Ishikawa (cell line): ENCODE data around the gene GGACT.

ENCODE experiments used
- CEBPB ChIP-seq: IDR thresholded peaks from 2 replicates; pipeline ENCODE4 v1.6.1; 2012
- CREB1 ChIP-seq: IDR thresholded peaks from 2 replicates; pipeline ENCODE4 v1.6.1; 2012; ENCODE audit warnings: low read depth
- EGR1 ChIP-seq: IDR thresholded peaks from 2 replicates; pipeline ENCODE4 v1.6.1; 2012
- EP300 ChIP-seq: IDR thresholded peaks from 2 replicates; pipeline ENCODE4 v1.6.1; 2012; ENCODE audit warnings: borderline replicate concordance
- FOXM1 ChIP-seq: IDR thresholded peaks from 2 replicates; pipeline ENCODE4 v1.6.1; 2012; ENCODE audit warnings: low read depth, borderline replicate concordance
- NFIC ChIP-seq: IDR thresholded peaks from 2 replicates; pipeline ENCODE4 v1.6.1; 2012
- RAD21 ChIP-seq: IDR thresholded peaks from 2 replicates; pipeline ENCODE4 v1.6.1; 2012; ENCODE audit warnings: low read depth
- TAF1 ChIP-seq: IDR thresholded peaks from 2 replicates; pipeline ENCODE4 v1.6.1; 2012; ENCODE audit warnings: low read depth, mild to moderate bottlenecking
- TCF12 ChIP-seq: IDR thresholded peaks from 2 replicates; pipeline ENCODE4 v1.6.1; 2012; ENCODE audit warnings: low read depth
- TEAD4 ChIP-seq: IDR thresholded peaks from 2 replicates; pipeline ENCODE4 v1.6.1; 2012
- YY1 ChIP-seq: IDR thresholded peaks from 2 replicates; pipeline ENCODE4 v1.6.1; 2012; ENCODE audit warnings: low read depth
- ZBTB7A ChIP-seq: IDR thresholded peaks from 2 replicates; pipeline ENCODE4 v1.6.1; 2012; ENCODE audit warnings: low read depth
- TF ChIP-seq, protein P1 (sequence below): IDR thresholded peaks from 2 replicates; pipeline ENCODE4 v1.6.1; 2012
- TF ChIP-seq, protein P2 (sequence below): IDR thresholded peaks from 2 replicates; pipeline ENCODE4 v1.6.1; 2012; ENCODE audit warnings: low read depth, mild to moderate bottlenecking
- TF ChIP-seq, protein P3 (sequence below): IDR thresholded peaks from 2 replicates; pipeline ENCODE4 v1.6.1; 2012

Gene GGACT

DNA sequence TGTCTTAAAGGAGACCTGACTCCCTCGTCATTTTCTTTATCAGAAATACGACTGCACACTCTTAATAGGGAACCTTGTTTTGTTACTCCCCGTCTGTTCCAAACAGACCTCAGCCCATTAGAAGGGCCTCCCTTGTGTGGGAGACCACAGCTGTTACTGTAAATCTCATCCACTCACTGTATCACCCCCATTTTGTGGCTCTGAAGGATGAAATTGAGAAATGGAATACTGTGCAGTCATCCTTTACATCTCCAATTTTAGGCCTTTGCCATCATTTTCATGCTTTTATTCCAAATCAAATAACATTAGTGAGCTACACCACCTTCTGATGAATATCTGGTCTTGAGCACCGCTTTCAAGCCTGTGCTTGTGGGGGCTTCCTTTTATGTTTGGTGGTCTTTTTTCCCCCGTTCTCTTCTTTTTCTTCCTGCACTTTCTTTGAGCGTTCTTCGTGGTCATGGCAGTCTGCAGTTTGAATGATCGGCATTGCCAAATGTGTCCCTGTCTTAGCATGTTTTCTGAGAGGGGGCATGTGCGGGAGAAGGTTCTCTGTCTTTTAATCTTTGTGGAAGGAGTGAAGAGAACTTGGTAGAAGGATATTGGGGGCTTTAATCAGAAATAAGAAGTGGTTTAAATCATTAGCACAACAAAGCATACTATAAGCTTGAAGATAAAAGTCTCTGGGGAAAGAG lies 65.8 kb downstream of the GGACT start:
- TF ChIP-seq NFIC (no peak), TEAD4 (no peak), RAD21 (no peak), FOXM1 (no peak), EP300 (no peak), YY1 (no peak), TCF12 (no peak), CEBPB (no peak), TAF1 (no peak), EGR1 (no peak), CREB1 (no peak), ZBTB7A (no peak)
- TF ChIP-seq, protein P1, sequence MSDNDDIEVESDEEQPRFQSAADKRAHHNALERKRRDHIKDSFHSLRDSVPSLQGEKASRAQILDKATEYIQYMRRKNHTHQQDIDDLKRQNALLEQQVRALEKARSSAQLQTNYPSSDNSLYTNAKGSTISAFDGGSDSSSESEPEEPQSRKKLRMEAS, result no peak
- TF ChIP-seq, protein P2, sequence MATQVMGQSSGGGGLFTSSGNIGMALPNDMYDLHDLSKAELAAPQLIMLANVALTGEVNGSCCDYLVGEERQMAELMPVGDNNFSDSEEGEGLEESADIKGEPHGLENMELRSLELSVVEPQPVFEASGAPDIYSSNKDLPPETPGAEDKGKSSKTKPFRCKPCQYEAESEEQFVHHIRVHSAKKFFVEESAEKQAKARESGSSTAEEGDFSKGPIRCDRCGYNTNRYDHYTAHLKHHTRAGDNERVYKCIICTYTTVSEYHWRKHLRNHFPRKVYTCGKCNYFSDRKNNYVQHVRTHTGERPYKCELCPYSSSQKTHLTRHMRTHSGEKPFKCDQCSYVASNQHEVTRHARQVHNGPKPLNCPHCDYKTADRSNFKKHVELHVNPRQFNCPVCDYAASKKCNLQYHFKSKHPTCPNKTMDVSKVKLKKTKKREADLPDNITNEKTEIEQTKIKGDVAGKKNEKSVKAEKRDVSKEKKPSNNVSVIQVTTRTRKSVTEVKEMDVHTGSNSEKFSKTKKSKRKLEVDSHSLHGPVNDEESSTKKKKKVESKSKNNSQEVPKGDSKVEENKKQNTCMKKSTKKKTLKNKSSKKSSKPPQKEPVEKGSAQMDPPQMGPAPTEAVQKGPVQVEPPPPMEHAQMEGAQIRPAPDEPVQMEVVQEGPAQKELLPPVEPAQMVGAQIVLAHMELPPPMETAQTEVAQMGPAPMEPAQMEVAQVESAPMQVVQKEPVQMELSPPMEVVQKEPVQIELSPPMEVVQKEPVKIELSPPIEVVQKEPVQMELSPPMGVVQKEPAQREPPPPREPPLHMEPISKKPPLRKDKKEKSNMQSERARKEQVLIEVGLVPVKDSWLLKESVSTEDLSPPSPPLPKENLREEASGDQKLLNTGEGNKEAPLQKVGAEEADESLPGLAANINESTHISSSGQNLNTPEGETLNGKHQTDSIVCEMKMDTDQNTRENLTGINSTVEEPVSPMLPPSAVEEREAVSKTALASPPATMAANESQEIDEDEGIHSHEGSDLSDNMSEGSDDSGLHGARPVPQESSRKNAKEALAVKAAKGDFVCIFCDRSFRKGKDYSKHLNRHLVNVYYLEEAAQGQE, result no peak
- TF ChIP-seq, protein P3, sequence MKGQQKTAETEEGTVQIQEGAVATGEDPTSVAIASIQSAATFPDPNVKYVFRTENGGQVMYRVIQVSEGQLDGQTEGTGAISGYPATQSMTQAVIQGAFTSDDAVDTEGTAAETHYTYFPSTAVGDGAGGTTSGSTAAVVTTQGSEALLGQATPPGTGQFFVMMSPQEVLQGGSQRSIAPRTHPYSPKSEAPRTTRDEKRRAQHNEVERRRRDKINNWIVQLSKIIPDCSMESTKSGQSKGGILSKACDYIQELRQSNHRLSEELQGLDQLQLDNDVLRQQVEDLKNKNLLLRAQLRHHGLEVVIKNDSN, result no peak

DNA sequence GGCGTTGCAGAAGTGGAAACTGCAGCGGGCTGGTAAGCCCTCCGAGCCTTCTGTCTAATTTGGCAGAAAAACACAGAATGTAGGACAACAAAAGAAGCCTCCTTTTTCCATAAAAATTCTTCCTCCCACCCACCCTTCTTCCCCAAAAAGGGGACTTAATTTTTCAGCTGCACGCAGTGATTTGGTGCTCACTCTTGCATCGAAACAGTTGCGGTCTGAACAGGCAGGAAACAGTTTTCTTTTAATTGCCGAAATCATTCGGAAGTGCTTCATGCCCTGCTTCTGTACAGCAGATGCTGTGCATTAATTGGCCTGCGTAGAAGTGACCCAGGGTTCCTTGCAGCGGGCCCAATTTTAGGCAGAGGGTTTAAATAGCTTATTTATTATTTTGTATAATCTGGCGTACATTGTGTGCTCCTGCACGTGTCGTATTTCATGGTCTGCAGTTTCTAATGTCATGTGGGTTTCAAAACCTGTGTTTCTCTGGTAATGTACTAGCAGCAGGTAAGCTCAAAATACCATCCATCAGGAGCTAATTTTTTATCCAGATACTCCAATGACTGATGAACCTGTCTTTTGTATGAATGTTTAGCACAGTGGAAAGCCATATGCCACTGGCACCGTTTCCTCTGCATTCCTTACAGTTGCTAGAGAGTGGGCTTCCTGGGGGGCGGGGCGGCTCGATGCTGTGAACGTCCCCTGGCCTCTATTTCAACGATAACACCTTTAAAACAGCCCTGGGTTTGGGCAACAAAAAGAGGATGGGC lies 66.6 kb downstream of the GGACT start:
- TF ChIP-seq, protein P1, result no peak
- no peak for TF ChIP-seq RAD21
- no peak for TF ChIP-seq CREB1
- TF ChIP-seq, protein P3, result no peak
- no peak for TF ChIP-seq TAF1
- TF ChIP-seq, protein P2, result no peak
- no peak for TF ChIP-seq CEBPB
- no peak for TF ChIP-seq FOXM1
- no peak for TF ChIP-seq ZBTB7A
- no peak for TF ChIP-seq TEAD4

DNA sequence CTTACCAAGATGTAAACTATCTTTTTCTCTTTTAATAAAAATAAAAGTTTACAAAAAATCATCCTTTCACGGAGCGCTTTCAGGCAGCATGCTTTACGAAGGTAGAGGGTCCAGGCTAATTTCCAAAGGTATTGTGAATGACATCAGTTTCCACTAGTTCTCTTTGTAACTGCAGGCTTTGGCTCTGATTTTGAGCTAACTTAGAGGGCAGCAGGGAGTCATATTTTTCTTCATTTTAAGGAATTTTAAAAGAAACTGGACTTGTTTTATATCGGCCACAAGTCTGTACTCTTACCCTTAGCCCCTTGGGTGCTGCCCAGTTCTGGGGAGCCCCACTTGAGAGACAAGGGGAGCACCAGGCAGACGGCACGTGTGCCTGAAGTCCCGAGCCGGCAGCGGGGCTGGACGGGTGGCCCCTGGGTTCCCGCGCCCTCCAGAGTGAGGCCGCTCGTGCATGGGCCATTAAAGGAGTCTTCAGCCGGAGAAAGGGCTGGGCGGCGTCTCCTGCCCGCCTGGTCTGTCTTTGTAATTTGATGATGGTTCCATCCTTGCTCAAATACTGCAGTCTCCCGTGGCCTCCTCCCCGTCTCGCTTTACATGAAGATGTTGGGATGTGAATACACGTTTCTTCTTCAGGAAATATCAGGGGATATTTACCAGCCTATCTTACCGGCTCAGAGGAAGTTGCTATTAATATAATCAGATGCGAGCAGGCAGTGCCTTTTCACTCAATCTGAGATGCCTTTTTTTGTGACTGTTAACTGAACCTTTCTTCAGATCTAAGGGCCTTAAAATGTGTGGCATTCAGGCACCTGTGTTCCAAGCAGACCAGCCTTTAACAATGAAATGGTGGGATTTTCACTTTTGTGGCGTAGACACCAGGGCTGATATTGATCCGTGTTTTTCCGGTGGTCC lies 67.4 kb downstream of the GGACT start:
- no peak for TF ChIP-seq EP300
- TF ChIP-seq TAF1, result no peak
- TF ChIP-seq NFIC, result no peak
- TF ChIP-seq, protein P2, result no peak
- no peak for TF ChIP-seq CREB1
- TF ChIP-seq ZBTB7A, result no peak
- no peak for TF ChIP-seq RAD21
- TF ChIP-seq TEAD4, result no peak
- TF ChIP-seq YY1, result no peak
- no peak for TF ChIP-seq FOXM1
- TF ChIP-seq TCF12, result no peak
- TF ChIP-seq, protein P1, result no peak
- no peak for TF ChIP-seq CEBPB
- TF ChIP-seq EGR1, result no peak
